Measurements from ENCODE around the gene XPOT. TPM values are rescaled to one million over a fixed set of nuclear protein-coding genes. Genes with fewer than 3 reads are reported as not detected.

Gene XPOT
- total RNA-seq, 4 donors from 2014 or later = 24.5 to 27.6 (median 26.8) TPM

DNA sequence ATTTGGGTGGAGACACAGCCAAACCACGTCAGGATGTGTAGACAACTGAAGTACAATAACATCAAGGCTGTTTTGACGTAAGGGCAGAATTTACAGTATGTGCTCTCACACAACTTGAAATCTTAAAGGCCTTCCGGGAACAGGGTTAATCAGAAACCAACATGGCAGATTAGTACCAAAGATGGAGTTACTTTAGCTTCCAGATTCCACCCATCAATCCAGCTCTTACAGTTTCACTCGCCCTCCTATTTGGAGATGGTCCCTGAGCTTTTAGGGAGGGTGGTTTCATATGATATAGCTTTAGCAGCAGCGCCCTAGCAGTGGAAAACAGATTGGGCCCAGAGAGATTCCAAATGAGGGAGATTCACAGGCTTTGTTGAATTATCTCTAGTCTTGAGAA is 2.0 kb upstream of the XPOT start:
- no peaks in the 10 kb centered on the region for H3K27me3 ChIP-seq
- intact Hi-C loops (cut with DNase I) = no loop called here
- H3K36me3 ChIP-seq = no peaks in the 10 kb centered on the region
- WGBS = 92% methylated on average over 5 of the region's 5 CpGs
- no peak overlapping the region for H3K4me3 ChIP-seq
- no peak for TF ChIP-seq POLR2A (IDR thresholded peaks at IDR 0.05; ENCODE audit: low read depth)
- no peak for TF ChIP-seq EP300 (IDR thresholded peaks at IDR 0.05)
- TF ChIP-seq CTCF (IDR thresholded peaks at IDR 0.05) = no peak
- no peak for TF ChIP-seq POLR2AphosphoS5 (IDR thresholded peaks at IDR 0.05)
- H3K27ac ChIP-seq (replicated peaks in 1 of 4) = no peak overlapping the region
- H3K4me1 ChIP-seq = peaks cover 10 to 21% (median 20%) of the 10 kb centered on the region in 4 donors
- DNase-seq (ENCODE audit: extremely low spot score) = no peak
- H3K9me3 ChIP-seq = no peaks in the 10 kb centered on the region

DNA sequence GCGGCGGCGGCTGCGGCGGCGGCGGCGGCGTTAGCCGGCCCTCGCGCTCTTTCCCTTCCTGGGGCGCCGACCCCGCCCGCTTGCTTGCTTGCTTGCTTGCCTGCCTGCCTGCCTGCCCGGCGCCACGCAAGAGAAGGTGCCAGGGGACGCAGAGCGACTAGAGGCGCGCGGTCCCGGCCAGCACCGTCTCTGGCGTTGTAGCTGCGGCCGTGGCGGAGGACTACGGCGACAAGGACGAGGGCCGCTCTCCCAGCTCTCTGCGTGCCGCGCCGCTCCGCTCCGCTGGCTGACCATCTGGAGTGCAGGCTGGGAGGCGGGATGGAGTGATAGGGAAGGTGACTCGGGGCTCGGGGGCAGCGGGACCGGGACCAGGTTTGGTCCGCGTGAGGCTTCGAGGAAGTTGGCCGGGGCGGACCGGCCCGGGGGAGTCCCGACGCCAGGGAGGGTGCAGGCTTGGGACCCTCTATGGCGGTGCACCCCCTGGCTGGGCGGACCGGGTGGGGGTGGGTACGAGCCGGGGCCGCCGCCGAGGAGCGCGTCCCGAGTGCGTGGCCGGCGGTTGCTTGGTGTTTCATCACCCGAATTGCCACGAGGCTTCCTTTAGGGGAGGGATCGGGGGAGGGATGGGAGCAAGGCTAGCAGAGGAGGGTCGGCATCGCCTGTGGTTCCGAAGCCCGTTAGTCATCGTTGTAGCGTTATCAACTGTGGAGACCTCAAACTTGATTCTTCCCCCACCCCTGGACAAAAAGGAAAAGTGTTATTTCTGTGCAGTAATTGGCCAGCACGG is 471 bp downstream of the XPOT start:
- TF ChIP-seq POLR2A (IDR thresholded peaks at IDR 0.05; ENCODE audit: low read depth) = no peak
- TF ChIP-seq EP300 (IDR thresholded peaks at IDR 0.05) = no peak
- peak; percentile 32 to 79 for TF ChIP-seq POLR2AphosphoS5 (IDR thresholded peaks at IDR 0.05)

GRCh38 chr12:64407342-64408223 is 3.4 kb downstream of the XPOT start:
- H3K27me3 ChIP-seq = no peaks in the 10 kb centered on the region
- WGBS = 83% methylated on average over 9 of the region's 9 CpGs
- H3K27ac ChIP-seq (replicated peaks in 1 of 4) = no peak overlapping the region
- no peaks in the 10 kb centered on the region for H3K9me3 ChIP-seq
- H3K4me3 ChIP-seq = no peak overlapping the region
- H3K36me3 ChIP-seq = peaks cover 17 to 28% (median 23%) of the 10 kb centered on the region in 4 donors
- DNase-seq (ENCODE audit: extremely low spot score) = no peak
- intact Hi-C loops (cut with DNase I) = loop anchor here (5.0 kb wide), 2 partner anchors 45 to 565 kb away; partner anchors contain the start of genes SRGAP1 and TBK1
- TF ChIP-seq POLR2AphosphoS5 (IDR thresholded peaks at IDR 0.05) (no peak), EP300 (IDR thresholded peaks at IDR 0.05) (no peak), POLR2A (IDR thresholded peaks at IDR 0.05; ENCODE audit: low read depth) (no peak), CTCF (IDR thresholded peaks at IDR 0.05) (no peak)
- H3K4me1 ChIP-seq = peaks cover 10 to 21% (median 20%) of the 10 kb centered on the region in 4 donors

More for the DNA sequence above, 471 bp downstream of the XPOT start:
- no peak for DNase-seq (ENCODE audit: extremely low spot score)
- WGBS = under 1% methylated on average over 37 of the region's 78 CpGs
- H3K4me3 ChIP-seq = peak overlapping the region; percentile 76 to 100 (median 94)
- H3K9me3 ChIP-seq = no peaks in the 10 kb centered on the region
- H3K27ac ChIP-seq (replicated peaks in 1 of 4) = peak overlapping the region; percentile 98 to 99 (median 98)
- H3K36me3 ChIP-seq = no peaks in the 10 kb centered on the region
- peaks cover 10 to 21% (median 20%) of the 10 kb centered on the region in 4 donors for H3K4me1 ChIP-seq
- intact Hi-C loops (cut with DNase I) = loop anchor here (5.0 kb wide), 2 partner anchors 48 to 562 kb away; partner anchors contain the start of genes SRGAP1 and TBK1
- H3K27me3 ChIP-seq = no peaks in the 10 kb centered on the region

GRCh38 chr12:64411427-64411826 is 7.2 kb downstream of the XPOT start:
- DNase-seq (ENCODE audit: extremely low spot score) = no peak
- Histone ChIP-seq H3K4me3 (no peak overlapping the region), H3K27ac (replicated peaks in 1 of 4) (no peak overlapping the region), H3K36me3 (peaks cover 39 to 67% (median 60%) of the 10 kb centered on the region in 4 donors), H3K4me1 (peaks cover 0 to 5% (median 1%) of the 10 kb centered on the region in 4 donors), H3K27me3 (no peaks in the 10 kb centered on the region), H3K9me3 (no peaks in the 10 kb centered on the region)
- TF ChIP-seq POLR2A (IDR thresholded peaks at IDR 0.05; ENCODE audit: low read depth) (no peak), POLR2AphosphoS5 (IDR thresholded peaks at IDR 0.05) (no peak), EP300 (IDR thresholded peaks at IDR 0.05) (no peak), CTCF (IDR thresholded peaks at IDR 0.05) (no peak)
- intact Hi-C loops (cut with DNase I) = loop anchor here (10.0 kb wide), 1 partner anchor 73 kb away; no protein-coding TSS in a partner anchor
- 85% methylated on average over 2 of the region's 2 CpGs for WGBS

Measured in esophagus muscularis mucosa (tissue), 4 donors.